H1 (cell line): ENCODE results near the gene PFKFB3. TPM values are rescaled to one million over a fixed set of nuclear protein-coding genes. Genes with fewer than 3 reads are reported as not detected.

Experiments
- CTCF ChIA-PET: fragments of 300-600 bp; sonication (Branson Sonifier 250); formaldehyde crosslinking; loops from one replicate; lab custom pipeline; 2021; ENCODE audit not compliant: partially characterized antibody; lab: Charles Lee
- POLR2A ChIA-PET: fragments of 300-600 bp; sonication (Branson Sonifier 250); formaldehyde crosslinking; loops from one replicate; lab custom pipeline; 2021; ENCODE audit warnings: inconsistent platforms; ENCODE audit not compliant: partially characterized antibody; lab: Charles Lee
- DNase-seq, 2 experiments: peaks; one replicate each; pipeline versions ENCODE4 v3.0.0 to v3.0.0-alpha.2; 2010 to 2022; ENCODE audit warnings: low spot score in 2 of 2, low read depth in 1 of 2, mixed read lengths in 1 of 2
- FAIRE-seq: peaks from 2 replicates; lab custom pipeline; 2011; peaks lifted over from hg19 to GRCh38; lab: Jason Lieb, UNC
- H2AFZ ChIP-seq: 2 replicates; pipeline ENCODE4 v1.8.1; 2012; ENCODE audit warnings: low read length, inconsistent platforms
- H2AK5ac ChIP-seq: 2 replicates; pipeline ENCODE4 v1.6.1; 2013; ENCODE audit warnings: low read depth, low read length
- H2BK120ac ChIP-seq: replicated peaks from 2 replicates; pipeline ENCODE3; 2013; ENCODE audit warnings: low read depth, low read length, inconsistent platforms
- H2BK12ac ChIP-seq: 2 replicates; pipeline ENCODE4 v1.6.1; 2013; ENCODE audit warnings: low read depth, low read length
- H2BK15ac ChIP-seq: 2 replicates; pipeline ENCODE4 v1.6.1; 2013; ENCODE audit warnings: low read length
- H2BK20ac ChIP-seq: 2 replicates; pipeline ENCODE4 v1.6.1; 2013; ENCODE audit warnings: low read length
- H2BK5ac ChIP-seq: 2 replicates; pipeline ENCODE4 v1.6.1; 2013; ENCODE audit warnings: low read depth, low read length
- H3K14ac ChIP-seq: 2 replicates; pipeline ENCODE4 v1.6.1; 2013; ENCODE audit warnings: inconsistent platforms; ENCODE audit not compliant: insufficient read length
- H3K18ac ChIP-seq: 2 replicates; pipeline ENCODE4 v1.6.1; 2013; ENCODE audit warnings: low read length; ENCODE audit errors: extremely low read depth
- H3K23ac ChIP-seq: 2 replicates; pipeline ENCODE4 v1.6.1; 2013; ENCODE audit warnings: inconsistent platforms; ENCODE audit not compliant: insufficient read length
- H3K23me2 ChIP-seq: 2 replicates; pipeline ENCODE4 v1.6.1; 2013; ENCODE audit warnings: low read depth, low read length
- H3K27ac ChIP-seq: 2 replicates; pipeline ENCODE4 v1.6.1; 2011; ENCODE audit warnings: low read depth, low read length, inconsistent platforms
- H3K27me3 ChIP-seq, 4 experiments: replicated peaks in 1 of 4; 1 replicate in 1 of 4; 2 replicates in 3 of 4; pipeline versions ENCODE4 v1.6.1 to v1.8.1; 2011 to 2013; ENCODE audit warnings: low read length in 3 of 4, mild to moderate bottlenecking in 3 of 4, inconsistent platforms in 2 of 4, mixed read lengths in 2 of 4, moderate library complexity in 1 of 4; ENCODE audit not compliant: control insufficient read depth in 3 of 4, insufficient read depth in 3 of 4; ENCODE audit errors: extremely low read depth in 1 of 4
- H3K36me3 ChIP-seq, 4 experiments: 2 replicates each; pipeline versions ENCODE4 v1.6.1 to v1.8.1; 2011 to 2013; ENCODE audit warnings: mild to moderate bottlenecking in 4 of 4, low read length in 3 of 4, moderate library complexity in 2 of 4, control low read depth in 1 of 4, inconsistent platforms in 1 of 4; ENCODE audit not compliant: insufficient read depth in 4 of 4, control insufficient read depth in 2 of 4
- H3K4ac ChIP-seq: replicated peaks from 2 replicates; pipeline ENCODE3; 2013; ENCODE audit warnings: low read length, low read depth, mixed read lengths, inconsistent platforms; ENCODE audit not compliant: insufficient read length
- H3K4me1 ChIP-seq, 4 experiments: replicated peaks in 1 of 4; 1 replicate in 1 of 4; 2 replicates in 3 of 4; pipeline versions ENCODE4 v1.6.1 to v1.8.1; 2011 to 2013; ENCODE audit warnings: low read length in 3 of 4, inconsistent platforms in 2 of 4, mixed read lengths in 1 of 4; ENCODE audit not compliant: insufficient read depth in 4 of 4, control insufficient read depth in 3 of 4
- H3K4me2 ChIP-seq, 2 experiments: 2 replicates each; pipeline versions ENCODE4 v1.6.1 to v1.8.1; 2011 to 2013; ENCODE audit warnings: low read depth in 2 of 2, low read length in 2 of 2, control low read depth in 1 of 2, inconsistent platforms in 1 of 2, mild to moderate bottlenecking in 1 of 2; ENCODE audit not compliant: insufficient read depth in 1 of 2
- H3K4me3 ChIP-seq, 4 experiments: fragments of 200-600, 300-600 bp in 1 of 4; sonication (generic), shearing (Covaris generic), sonication (Bioruptor Twin) in 1 of 4; 2 replicates each; pipeline versions ENCODE4 v1.5.1 to v1.8.1; 2011 to 2016; ENCODE audit warnings: low read length in 4 of 4, low read depth in 3 of 4, control low read depth in 2 of 4, inconsistent platforms in 2 of 4, mild to moderate bottlenecking in 2 of 4, mixed read lengths in 1 of 4, moderate library complexity in 1 of 4; ENCODE audit not compliant: insufficient read depth in 2 of 4; ENCODE audit errors: extremely low read depth in 1 of 4
- H3K56ac ChIP-seq: replicated peaks from 2 replicates; pipeline ENCODE3; 2013; ENCODE audit warnings: low read depth, mild to moderate bottlenecking, mixed read lengths, low read length, inconsistent platforms; ENCODE audit not compliant: insufficient read length
- H3K79me1 ChIP-seq: 2 replicates; pipeline ENCODE4 v1.6.1; 2013; ENCODE audit warnings: low read depth, low read length, control low read depth
- H3K79me2 ChIP-seq, 2 experiments: 2 replicates each; pipeline versions ENCODE4 v1.6.1 to v1.8.1; 2012 to 2013; ENCODE audit warnings: low read length in 2 of 2, mild to moderate bottlenecking in 2 of 2, inconsistent platforms in 1 of 2; ENCODE audit not compliant: insufficient read depth in 2 of 2, control insufficient read depth in 1 of 2
- H3K9ac ChIP-seq, 4 experiments: replicated peaks in 1 of 4; 1 replicate in 1 of 4; 2 replicates in 3 of 4; pipeline versions ENCODE4 v1.6.1 to v1.8.1; 2011 to 2013; ENCODE audit warnings: low read depth in 3 of 4, low read length in 3 of 4, control low read depth in 2 of 4, mild to moderate bottlenecking in 2 of 4, moderate library complexity in 2 of 4, inconsistent platforms in 1 of 4; ENCODE audit errors: extremely low read depth in 1 of 4
- H3K9me3 ChIP-seq, 2 experiments: 2 replicates each; pipeline versions ENCODE4 v1.6.1 to v1.8.1; 2012 to 2013; ENCODE audit warnings: mild to moderate bottlenecking in 2 of 2, moderate library complexity in 2 of 2, control low read depth in 1 of 2, inconsistent platforms in 1 of 2, low read depth in 1 of 2, low read length in 1 of 2, mixed read lengths in 1 of 2; ENCODE audit not compliant: insufficient read depth in 2 of 2
- H4K20me1 ChIP-seq, 2 experiments: replicated peaks in 1 of 2; 2 replicates each; pipeline versions ENCODE3 to v1.8.1; 2011 to 2013; ENCODE audit warnings: inconsistent platforms in 2 of 2, low read length in 2 of 2, mild to moderate bottlenecking in 1 of 2; ENCODE audit not compliant: insufficient read depth in 2 of 2, control insufficient read depth in 1 of 2
- H4K5ac ChIP-seq: 2 replicates; pipeline ENCODE4 v1.6.1; 2013; ENCODE audit warnings: low read length, low read depth, mixed read lengths, inconsistent platforms; ENCODE audit not compliant: insufficient read length
- H4K8ac ChIP-seq: 2 replicates; pipeline ENCODE4 v1.8.0; 2013; ENCODE audit warnings: mild to moderate bottlenecking, moderate library complexity, low read length, inconsistent platforms; ENCODE audit not compliant: insufficient read depth; ENCODE audit errors: extremely low read depth
- H4K91ac ChIP-seq: replicated peaks from 2 replicates; pipeline ENCODE3; 2013; ENCODE audit warnings: low read length, mixed read lengths, inconsistent platforms; ENCODE audit not compliant: insufficient read length
- CEBPB ChIP-seq: IDR thresholded peaks from 2 replicates; pipeline ENCODE4 v1.6.1; 2012; ENCODE audit warnings: low read depth, low read length
- SIX5 ChIP-seq: IDR thresholded peaks from 2 replicates; pipeline ENCODE4 v1.6.1; 2011; ENCODE audit warnings: mild to moderate bottlenecking, low read depth, low read length
- TBP ChIP-seq: IDR thresholded peaks from 2 replicates; pipeline ENCODE4 v1.6.1; 2011; ENCODE audit warnings: low read depth, low read length, improper control_type of control experiment
- WGBS, 2 experiments: shearing (Covaris generic) in 1 of 2; methylation state at CpG; one replicate each; pipeline versions ENCODE4 v1.1.6 to v1.1.7; 2013 to 2015; ENCODE audit warnings: low lambda C conversion rate in 2 of 2, mixed read lengths in 2 of 2, inconsistent platforms in 1 of 2, low coverage in 1 of 2, missing lambda C conversion rate in 1 of 2; ENCODE audit not compliant: insufficient replicate concordance in 2 of 2, insufficient coverage in 1 of 2, insufficient read length in 1 of 2; ENCODE audit errors: extremely low coverage in 1 of 2, missing lambda C conversion rate in 1 of 2; 5-methylcytosine and 5-hydroxymethylcytosine counted together
- polyA plus RNA-seq, 7 experiments: library from polyadenylated mRNA; depleted of rRNA in 3 of 7; stranded (reverse) in 5 of 7; unstranded in 2 of 7; fragments of >200 nt in 5 of 7; fragments of 200-250 nt in 2 of 7; gene quantifications; 1 replicate in 5 of 7; 2 replicates in 1 of 7; 4 replicates in 1 of 7; pipeline versions ENCODE4 v1.2.1 to v1.2.3, GENCODE V29; 2011 to 2013; ENCODE audit warnings: missing spikeins in 2 of 7, mixed read lengths in 2 of 7
- small RNA-seq: library from polyadenylated mRNA; stranded (forward); fragments of <200 nt; extraction: miRNeasy Mini kit (QIAGEN cat#:217004); gene quantifications from one replicate; pipeline ENCODE3, GENCODE V24; 2013; ENCODE audit not compliant: insufficient read depth
- total RNA-seq: library from RNA; stranded (reverse); fragmentation: NEBNext Ultra II Directional; extraction: Animal tissue kit (Norgen Biotek cat#: 25700); gene quantifications from 2 replicates; pipeline ENCODE4 v1.2.1, GENCODE V29; 2021

PFKFB3 gene
- total and polyA plus RNA-seq, 2 of the 8 experiments (the other 6 are each of a cell fraction or from before 2014, with no cell fraction given), result 15.6 to 32.0 TPM

DNA sequence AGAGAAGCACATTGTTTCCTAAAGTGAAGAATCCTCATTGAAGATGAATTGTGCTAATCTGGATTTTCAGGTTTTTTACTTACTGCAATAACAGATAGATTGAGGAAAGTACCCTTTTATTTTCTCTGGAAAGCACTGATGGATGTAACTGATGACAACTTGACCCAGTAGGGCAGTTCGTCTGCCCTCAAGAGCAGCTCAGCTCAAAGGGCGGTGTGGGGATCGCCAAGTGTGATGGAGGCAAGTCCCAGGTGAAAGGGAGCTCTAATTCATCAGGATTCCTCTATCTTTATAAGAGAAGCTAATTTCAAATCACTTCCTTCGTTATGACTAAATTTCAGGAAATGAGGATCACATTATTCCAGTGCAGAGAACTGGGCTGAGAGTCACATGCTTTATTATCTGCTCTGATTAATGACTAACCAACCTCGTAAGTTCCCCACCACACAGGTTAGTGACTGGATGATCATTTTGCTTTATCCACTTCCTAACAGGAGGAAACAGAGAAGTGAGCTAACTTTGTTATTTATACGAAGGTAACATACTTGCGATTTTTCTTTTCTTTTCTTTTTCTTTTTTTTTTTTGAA, 98.8 kb downstream of the PFKFB3 start:
- ChIA-PET POLR2A (interaction anchor here (1.4 kb wide), 1 partner anchor 99 kb away, joined by 3 read pairs; the partner anchor contains the start of gene PFKFB3), CTCF (no interaction called here)
- H2BK5ac ChIP-seq, result no peak overlapping the region
- no peak overlapping the region for H3K4me3 ChIP-seq
- H4K8ac ChIP-seq, result no peak overlapping the region
- H3K14ac ChIP-seq, result no peak overlapping the region
- DNase-seq, result no peak
- 89% methylated on average over 7 of the region's 7 CpGs; no CpG with 5 or more reads in 1 of the 2 experiments for WGBS, 2 experiments
- no peak overlapping the region for H3K9ac ChIP-seq
- no peak overlapping the region for H3K23ac ChIP-seq
- no peak overlapping the region for H3K4me2 ChIP-seq
- no peaks in the 10 kb centered on the region for H3K79me2 ChIP-seq
- no peak overlapping the region for H3K56ac ChIP-seq
- H4K5ac ChIP-seq, result no peak overlapping the region
- H2BK15ac ChIP-seq, result no peak overlapping the region
- H2AK5ac ChIP-seq, result no peak overlapping the region
- no peaks in the 10 kb centered on the region for H4K20me1 ChIP-seq
- no peak overlapping the region for H4K91ac ChIP-seq
- H3K79me1 ChIP-seq, result no peaks in the 10 kb centered on the region
- H3K9me3 ChIP-seq, result no peaks in the 10 kb centered on the region
- H3K36me3 ChIP-seq, result no peaks in the 10 kb centered on the region
- no peaks in the 10 kb centered on the region for H3K23me2 ChIP-seq
- H3K27me3 ChIP-seq, result no peaks in the 10 kb centered on the region
- no peak overlapping the region for H3K4ac ChIP-seq
- H3K27ac ChIP-seq, result no peak overlapping the region
- no peak overlapping the region for H2BK20ac ChIP-seq
- TF ChIP-seq SIX5 (no peak), TBP (no peak), CEBPB (no peak)
- H3K18ac ChIP-seq, result no peak overlapping the region
- H2BK120ac ChIP-seq, result no peak overlapping the region
- H2BK12ac ChIP-seq, result no peak overlapping the region
- H3K4me1 ChIP-seq, result peaks cover 0 to 3% (median 0%) of the 10 kb centered on the region in 4 experiments; a peak in 2 of 7 replicates
- H2AFZ ChIP-seq, result no peak overlapping the region
- FAIRE-seq, result no peak

Small RNAs within 50 kb of the gene (small RNA-seq; reads per million reads assigned to genes)
- gene RF00019, result not detected

Other genes with a start within 250 kb of the PFKFB3 start
- gene IL15RA, start 225.4 kb upstream of the PFKFB3 start, total RNA-seq, result 0.98 and 1.3 TPM in 2 replicates
- 1.4 and 2.5 TPM in 2 replicates for gene IL15RA, start 225.4 kb upstream of the PFKFB3 start, polyA plus RNA-seq (2011; rRNA removed)
- gene IL2RA, start 140.6 kb upstream of the PFKFB3 start, total RNA-seq, result not detected in 2 replicates
- not detected in 2 replicates for gene IL2RA, start 140.6 kb upstream of the PFKFB3 start, polyA plus RNA-seq (2011; rRNA removed)
- gene RBM17, start 113.9 kb upstream of the PFKFB3 start, total RNA-seq, result 120 and 128 TPM in 2 replicates
- 15.7 and 22.9 TPM in 2 replicates for gene RBM17, start 113.9 kb upstream of the PFKFB3 start, polyA plus RNA-seq (2011; rRNA removed)